ENCODE data around the gene SPATA7.

SPATA7 gene

GRCh38 chr14:88463318-88463717 is 77.9 kb downstream of the SPATA7 start:
- Histone ChIP-seq H3K36me3 (ENCODE audit: control insufficient read depth, insufficient read depth, low read length) (peaks cover 29% of the 10 kb centered on the region), H3K27ac (ENCODE audit: low read depth, low read length) (no peak overlapping the region), H3K27me3 (ENCODE audit: control insufficient read depth, insufficient read depth, low read length) (no peaks in the 10 kb centered on the region), H3K4me3 (ENCODE audit: low read depth, low read length) (no peak overlapping the region), H3K9me3 (ENCODE audit: control insufficient read depth, insufficient read depth, low read depth, low read length) (peaks cover 12% of the 10 kb centered on the region), H3K4me1 (ENCODE audit: control insufficient read depth, insufficient read depth, low read length) (no peaks in the 10 kb centered on the region), H3K9ac (ENCODE audit: low read length) (no peak overlapping the region)

DNA sequence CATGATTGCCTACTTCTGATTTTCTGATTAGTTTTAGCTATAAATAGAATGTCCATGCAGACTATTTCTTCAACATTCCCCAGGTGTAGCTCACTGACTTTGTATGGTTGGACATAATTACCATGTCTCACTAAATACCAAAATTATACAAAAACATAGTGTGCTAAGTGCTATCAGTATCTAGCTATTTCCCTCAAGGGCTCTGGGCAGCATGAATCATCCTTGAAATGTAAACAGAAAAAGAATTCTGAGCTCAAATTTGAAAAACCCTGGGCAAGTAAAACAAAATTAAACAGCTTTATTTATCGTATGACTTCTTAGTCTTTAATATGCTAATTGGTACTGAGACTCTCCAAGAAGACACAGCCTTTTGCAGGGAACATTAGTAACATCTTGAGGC is 82.9 kb downstream of the SPATA7 start:
- no peak overlapping the region for H3K9ac ChIP-seq (ENCODE audit: low read length)
- H3K27ac ChIP-seq (ENCODE audit: low read depth, low read length): no peak overlapping the region
- H3K9me3 ChIP-seq (ENCODE audit: control insufficient read depth, insufficient read depth, low read depth, low read length): no peaks in the 10 kb centered on the region
- H3K27me3 ChIP-seq (ENCODE audit: control insufficient read depth, insufficient read depth, low read length): no peaks in the 10 kb centered on the region
- peaks cover 58% of the 10 kb centered on the region for H3K36me3 ChIP-seq (ENCODE audit: control insufficient read depth, insufficient read depth, low read length)
- H3K4me1 ChIP-seq (ENCODE audit: control insufficient read depth, insufficient read depth, low read length): no peaks in the 10 kb centered on the region
- no peak overlapping the region for H3K4me3 ChIP-seq (ENCODE audit: low read depth, low read length)

DNA sequence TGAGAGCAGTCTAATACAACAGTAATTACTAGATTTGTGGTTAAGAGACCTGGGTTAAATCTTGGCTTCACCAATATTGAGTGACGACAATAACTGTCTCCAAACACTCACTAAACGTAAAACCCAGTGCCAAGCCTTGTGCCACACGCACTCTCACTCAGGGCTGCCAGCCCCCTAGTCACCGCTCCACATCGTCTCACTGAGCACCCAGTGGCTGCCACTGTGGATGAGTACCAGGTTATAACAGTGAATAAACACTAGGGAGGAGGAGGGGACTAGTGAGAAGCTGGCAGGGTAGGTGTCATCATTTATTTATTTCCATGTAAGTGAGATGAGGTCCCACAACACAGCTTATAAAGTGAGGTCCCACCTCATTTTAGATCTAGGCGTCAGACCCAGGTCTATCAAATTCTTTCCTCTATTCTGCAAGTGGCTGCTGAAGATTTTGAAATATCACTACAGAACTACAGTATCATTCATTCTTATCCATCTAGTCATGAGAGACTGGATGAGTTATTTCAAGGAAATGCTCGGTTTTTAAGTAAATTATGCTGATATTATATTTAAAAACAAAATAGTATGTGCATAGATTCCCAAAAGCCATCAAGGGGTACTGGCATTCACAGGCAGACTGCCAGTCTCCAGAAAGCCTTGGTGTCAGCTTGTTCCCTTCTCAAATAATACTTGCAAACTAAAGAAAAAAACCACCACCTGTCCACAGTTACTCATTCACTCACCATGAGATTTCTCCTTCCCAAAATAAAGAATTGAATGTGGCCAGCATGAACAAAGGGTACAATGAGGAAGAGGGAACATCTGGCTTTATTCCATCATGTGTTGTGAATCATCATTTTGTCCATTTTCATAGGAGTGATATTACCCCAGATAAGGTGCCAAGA is 85.3 kb downstream of the SPATA7 start:
- peaks cover 63% of the 10 kb centered on the region for H3K36me3 ChIP-seq (ENCODE audit: control insufficient read depth, insufficient read depth, low read length)
- H3K4me1 ChIP-seq (ENCODE audit: control insufficient read depth, insufficient read depth, low read length): no peaks in the 10 kb centered on the region
- no peak overlapping the region for H3K27ac ChIP-seq (ENCODE audit: low read depth, low read length)
- H3K4me3 ChIP-seq (ENCODE audit: low read depth, low read length): no peak overlapping the region
- H3K9ac ChIP-seq (ENCODE audit: low read length): no peak overlapping the region
- no peaks in the 10 kb centered on the region for H3K9me3 ChIP-seq (ENCODE audit: control insufficient read depth, insufficient read depth, low read depth, low read length)
- no peaks in the 10 kb centered on the region for H3K27me3 ChIP-seq (ENCODE audit: control insufficient read depth, insufficient read depth, low read length)

DNA sequence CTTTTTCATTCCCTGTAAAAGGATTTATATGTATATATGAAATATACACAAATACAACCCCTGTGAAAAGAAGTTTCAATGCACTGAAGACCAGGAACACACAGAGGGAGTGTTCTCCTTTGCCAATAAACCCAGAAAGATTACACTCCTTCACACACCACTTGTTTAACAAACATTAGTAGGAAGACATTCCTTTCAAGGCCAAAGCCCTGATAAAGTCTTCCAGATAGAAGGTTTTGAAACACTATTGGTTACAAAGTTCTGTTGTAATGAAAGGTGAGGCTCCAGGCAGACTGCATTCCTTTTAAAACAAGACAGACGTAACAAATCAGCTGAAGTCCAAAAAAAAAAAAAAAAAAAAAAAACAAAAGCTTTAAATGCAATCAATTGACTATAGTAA is 88.3 kb downstream of the SPATA7 start:
- Histone ChIP-seq H3K4me3 (ENCODE audit: low read depth, low read length) (no peak overlapping the region), H3K36me3 (ENCODE audit: control insufficient read depth, insufficient read depth, low read length) (peaks cover 63% of the 10 kb centered on the region), H3K27me3 (ENCODE audit: control insufficient read depth, insufficient read depth, low read length) (no peaks in the 10 kb centered on the region), H3K27ac (ENCODE audit: low read depth, low read length) (no peak overlapping the region), H3K9me3 (ENCODE audit: control insufficient read depth, insufficient read depth, low read depth, low read length) (no peaks in the 10 kb centered on the region), H3K4me1 (ENCODE audit: control insufficient read depth, insufficient read depth, low read length) (no peaks in the 10 kb centered on the region), H3K9ac (ENCODE audit: low read length) (no peak overlapping the region)

DNA sequence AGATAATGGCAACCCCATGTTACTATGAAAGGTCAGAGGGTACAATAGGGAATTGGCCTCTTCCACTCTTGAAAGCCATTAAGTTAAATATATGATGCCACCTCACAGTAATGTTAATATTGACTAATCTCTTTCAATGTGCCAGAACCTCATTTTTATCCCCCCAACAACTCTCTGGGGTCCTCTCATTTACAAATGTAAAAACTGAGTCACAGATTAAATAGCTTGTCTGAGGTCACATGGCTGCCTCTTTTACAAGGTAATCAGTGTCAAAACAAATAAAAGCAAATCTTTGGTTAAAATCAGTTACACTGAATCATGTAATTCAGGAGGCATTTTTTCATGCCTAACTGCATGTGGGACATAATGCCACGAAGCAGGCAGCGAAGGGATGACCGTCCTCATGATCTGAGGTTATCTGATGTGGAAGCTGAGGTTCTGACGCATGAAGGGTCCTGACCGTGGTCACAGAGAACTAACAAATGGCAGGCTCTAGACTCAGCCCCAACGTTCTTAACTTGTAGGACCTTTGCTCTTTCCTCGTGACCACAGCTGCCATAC is 90.8 kb downstream of the SPATA7 start:
- H3K36me3 ChIP-seq (ENCODE audit: control insufficient read depth, insufficient read depth, low read length): peaks cover 51% of the 10 kb centered on the region
- no peaks in the 10 kb centered on the region for H3K4me1 ChIP-seq (ENCODE audit: control insufficient read depth, insufficient read depth, low read length)
- no peak overlapping the region for H3K4me3 ChIP-seq (ENCODE audit: low read depth, low read length)
- H3K9me3 ChIP-seq (ENCODE audit: control insufficient read depth, insufficient read depth, low read depth, low read length): no peaks in the 10 kb centered on the region
- H3K9ac ChIP-seq (ENCODE audit: low read length): no peak overlapping the region
- no peak overlapping the region for H3K27ac ChIP-seq (ENCODE audit: low read depth, low read length)
- H3K27me3 ChIP-seq (ENCODE audit: control insufficient read depth, insufficient read depth, low read length): no peaks in the 10 kb centered on the region

DNA sequence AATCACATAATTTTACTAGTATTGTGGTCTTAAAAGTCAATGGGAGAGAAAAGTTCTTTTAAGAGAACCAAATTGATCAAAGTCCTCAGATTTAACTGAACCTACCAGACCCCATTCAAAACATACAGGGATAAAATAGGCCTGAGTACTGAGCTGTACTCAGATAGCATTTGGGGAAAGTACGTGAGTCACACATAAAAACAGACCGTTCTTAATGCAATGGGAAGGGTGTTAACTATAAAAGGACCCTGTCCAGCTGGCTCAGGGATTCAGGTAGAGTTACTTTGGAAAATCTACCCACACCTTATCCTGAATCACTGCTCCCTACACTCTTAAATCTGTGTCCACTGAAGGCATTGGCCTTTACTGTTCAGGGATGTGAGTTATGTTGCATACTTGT is 91.4 kb downstream of the SPATA7 start:
- H3K9me3 ChIP-seq (ENCODE audit: control insufficient read depth, insufficient read depth, low read depth, low read length): no peaks in the 10 kb centered on the region
- H3K36me3 ChIP-seq (ENCODE audit: control insufficient read depth, insufficient read depth, low read length): peaks cover 47% of the 10 kb centered on the region
- no peaks in the 10 kb centered on the region for H3K27me3 ChIP-seq (ENCODE audit: control insufficient read depth, insufficient read depth, low read length)
- H3K27ac ChIP-seq (ENCODE audit: low read depth, low read length): no peak overlapping the region
- no peak overlapping the region for H3K4me3 ChIP-seq (ENCODE audit: low read depth, low read length)
- peaks cover 4% of the 10 kb centered on the region; the same call in 1 of the 2 replicates for H3K4me1 ChIP-seq (ENCODE audit: control insufficient read depth, insufficient read depth, low read length)
- no peak overlapping the region for H3K9ac ChIP-seq (ENCODE audit: low read length)

GRCh38 chr14:88477513-88478250 is 92.2 kb downstream of the SPATA7 start:
- H3K27me3 ChIP-seq (ENCODE audit: control insufficient read depth, insufficient read depth, low read length): no peaks in the 10 kb centered on the region
- H3K9ac ChIP-seq (ENCODE audit: low read length): no peak overlapping the region
- no peak overlapping the region for H3K4me3 ChIP-seq (ENCODE audit: low read depth, low read length)
- no peaks in the 10 kb centered on the region for H3K9me3 ChIP-seq (ENCODE audit: control insufficient read depth, insufficient read depth, low read depth, low read length)
- peaks cover 40% of the 10 kb centered on the region for H3K36me3 ChIP-seq (ENCODE audit: control insufficient read depth, insufficient read depth, low read length)
- H3K27ac ChIP-seq (ENCODE audit: low read depth, low read length): no peak overlapping the region
- peaks cover 12% of the 10 kb centered on the region; the same call in 1 of the 2 replicates for H3K4me1 ChIP-seq (ENCODE audit: control insufficient read depth, insufficient read depth, low read length)

DNA sequence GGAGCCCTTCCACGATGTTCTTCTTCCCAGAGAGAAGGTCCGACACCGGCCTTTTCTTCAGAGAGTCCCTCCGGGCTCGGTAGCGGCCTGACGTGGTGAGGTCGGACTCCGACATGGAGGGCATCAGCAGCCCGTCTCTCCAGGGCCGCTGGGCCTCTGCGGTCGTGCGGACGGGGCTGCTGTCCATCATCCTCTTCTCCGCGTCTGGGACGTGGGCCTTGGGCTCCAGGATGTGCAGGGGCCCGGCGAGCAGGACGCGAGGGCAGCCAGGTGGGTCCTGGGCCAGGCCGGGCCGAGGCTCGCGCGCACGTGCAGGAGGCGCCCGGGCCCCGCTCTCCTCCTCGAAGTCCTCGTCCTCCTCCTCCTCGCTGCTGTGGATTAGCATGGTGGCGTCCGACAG is 93.5 kb downstream of the SPATA7 start:
- Histone ChIP-seq H3K4me3 (ENCODE audit: low read depth, low read length) (no peak overlapping the region), H3K4me1 (ENCODE audit: control insufficient read depth, insufficient read depth, low read length) (peaks cover 18% of the 10 kb centered on the region), H3K9me3 (ENCODE audit: control insufficient read depth, insufficient read depth, low read depth, low read length) (no peaks in the 10 kb centered on the region), H3K36me3 (ENCODE audit: control insufficient read depth, insufficient read depth, low read length) (peaks cover 35% of the 10 kb centered on the region), H3K27me3 (ENCODE audit: control insufficient read depth, insufficient read depth, low read length) (no peaks in the 10 kb centered on the region), H3K27ac (ENCODE audit: low read depth, low read length) (no peak overlapping the region), H3K9ac (ENCODE audit: low read length) (no peak overlapping the region)

GRCh38 chr14:88479574-88479987 is 94.1 kb downstream of the SPATA7 start:
- peaks cover 35% of the 10 kb centered on the region for H3K36me3 ChIP-seq (ENCODE audit: control insufficient read depth, insufficient read depth, low read length)
- no peak overlapping the region for H3K4me3 ChIP-seq (ENCODE audit: low read depth, low read length)
- H3K27ac ChIP-seq (ENCODE audit: low read depth, low read length): no peak overlapping the region
- no peaks in the 10 kb centered on the region for H3K27me3 ChIP-seq (ENCODE audit: control insufficient read depth, insufficient read depth, low read length)
- H3K4me1 ChIP-seq (ENCODE audit: control insufficient read depth, insufficient read depth, low read length): peaks cover 18% of the 10 kb centered on the region
- H3K9me3 ChIP-seq (ENCODE audit: control insufficient read depth, insufficient read depth, low read depth, low read length): no peaks in the 10 kb centered on the region
- H3K9ac ChIP-seq (ENCODE audit: low read length): no peak overlapping the region

GRCh38 chr14:88481059-88481458 is 95.6 kb downstream of the SPATA7 start:
- Histone ChIP-seq H3K9ac (ENCODE audit: low read length) (no peak overlapping the region), H3K4me1 (ENCODE audit: control insufficient read depth, insufficient read depth, low read length) (peaks cover 18% of the 10 kb centered on the region), H3K4me3 (ENCODE audit: low read depth, low read length) (no peak overlapping the region), H3K36me3 (ENCODE audit: control insufficient read depth, insufficient read depth, low read length) (peaks cover 30% of the 10 kb centered on the region), H3K9me3 (ENCODE audit: control insufficient read depth, insufficient read depth, low read depth, low read length) (no peaks in the 10 kb centered on the region), H3K27me3 (ENCODE audit: control insufficient read depth, insufficient read depth, low read length) (no peaks in the 10 kb centered on the region), H3K27ac (ENCODE audit: low read depth, low read length) (no peak overlapping the region)

DNA sequence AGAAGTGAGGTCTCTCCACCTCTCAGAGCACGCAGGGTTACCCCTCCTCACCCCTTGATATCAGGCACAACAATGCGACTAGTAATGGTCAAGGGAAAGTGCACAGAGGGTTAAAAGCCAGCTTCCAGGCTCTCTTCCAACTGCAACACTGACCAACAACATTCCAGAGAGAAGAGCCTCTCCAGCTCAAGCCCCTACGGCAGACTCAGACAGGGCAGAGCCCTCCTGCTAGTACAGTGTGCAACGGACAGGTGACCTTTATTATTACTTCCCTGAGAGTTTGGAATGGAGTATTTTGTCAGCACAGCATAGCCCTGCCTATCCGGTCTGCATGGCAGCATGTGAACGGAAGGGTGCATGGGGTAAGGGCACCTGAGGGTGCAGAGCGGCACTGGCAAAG is 96.3 kb downstream of the SPATA7 start:
- H3K36me3 ChIP-seq (ENCODE audit: control insufficient read depth, insufficient read depth, low read length): peaks cover 27% of the 10 kb centered on the region
- peaks cover 18% of the 10 kb centered on the region for H3K4me1 ChIP-seq (ENCODE audit: control insufficient read depth, insufficient read depth, low read length)
- H3K9ac ChIP-seq (ENCODE audit: low read length): no peak overlapping the region
- H3K27me3 ChIP-seq (ENCODE audit: control insufficient read depth, insufficient read depth, low read length): no peaks in the 10 kb centered on the region
- H3K4me3 ChIP-seq (ENCODE audit: low read depth, low read length): no peak overlapping the region
- no peak overlapping the region for H3K27ac ChIP-seq (ENCODE audit: low read depth, low read length)
- no peaks in the 10 kb centered on the region for H3K9me3 ChIP-seq (ENCODE audit: control insufficient read depth, insufficient read depth, low read depth, low read length)

Measured in HUES6 (cell line).